UCSD-AML1 (cell line): Measurements from ENCODE around the gene FNDC3A.

Experiments
- DNase-seq: peaks from one replicate; lab custom pipeline; 2025; ENCODE audit not compliant: unreplicated experiment; lab: John Stamatoyannopoulos, UW

Gene FNDC3A

GRCh38 chr13:48975856-48976575, at the start of gene FNDC3A:
FNDC3A (plus strand) TSS chr13:48975912; CDS start chr13:49006191, 30,279 bp downstream.
- peak; percentile 91 for DNase-seq

GRCh38 chr13:48928757-48929430, 46.8 kb upstream of the FNDC3A start:
- DNase-seq: no peak

- no peak for DNase-seq
Observed at GRCh38 chr13:48930918-48931317, 44.8 kb upstream of the FNDC3A start.

- DNase-seq: no peak
Observed at GRCh38 chr13:48938308-48938943, 37.3 kb upstream of the FNDC3A start.

GRCh38 chr13:48939728-48940127, 36.0 kb upstream of the FNDC3A start:
- no peak for DNase-seq

- DNase-seq: no peak
Observed at GRCh38 chr13:48942131-48942530, 33.6 kb upstream of the FNDC3A start.

- DNase-seq: no peak
Observed at GRCh38 chr13:48944221-48944620, 31.5 kb upstream of the FNDC3A start.

GRCh38 chr13:48945626-48946025, 30.1 kb upstream of the FNDC3A start:
- no peak for DNase-seq

GRCh38 chr13:48946163-48946562, 29.5 kb upstream of the FNDC3A start:
- no peak for DNase-seq

GRCh38 chr13:48949566-48950500, 25.9 kb upstream of the FNDC3A start:
- no peak for DNase-seq

GRCh38 chr13:48950501-48950875, 25.2 kb upstream of the FNDC3A start:
- DNase-seq: no peak

GRCh38 chr13:48954081-48954480, 21.6 kb upstream of the FNDC3A start:
- DNase-seq: no peak

GRCh38 chr13:48955536-48955935, 20.2 kb upstream of the FNDC3A start:
- DNase-seq: no peak

- no peak for DNase-seq
Observed at GRCh38 chr13:48961379-48961778, 14.3 kb upstream of the FNDC3A start.

- no peak for DNase-seq
Observed at GRCh38 chr13:48962281-48962680, 13.4 kb upstream of the FNDC3A start.

- DNase-seq: no peak
Observed at GRCh38 chr13:48965736-48966135, 10.0 kb upstream of the FNDC3A start.

GRCh38 chr13:48969685-48970084, 6.0 kb upstream of the FNDC3A start:
- no peak for DNase-seq

- no peak for DNase-seq
Observed at GRCh38 chr13:48973845-48974431, 1.8 kb upstream of the FNDC3A start.

- DNase-seq: peak; percentile 85
Observed at GRCh38 chr13:48975101-48975855, 434 bp upstream of the FNDC3A start.
